Trophoblast cell (in vitro differentiated cells and primary cell): ENCODE measurements around the gene ULBP1.
"Not testable (repeated sequence)": the region's sequence is repeated elsewhere in the genome, so short reads cannot be mapped to it uniquely, and the experiment has no call there.

ENCODE experiments used
- DNase-seq, 2 donors: peaks; one replicate each; pipeline ENCODE4 v3.0.0-alpha.2; 2016
- H2AFZ ChIP-seq: 2 replicates; pipeline ENCODE4 v1.6.1; 2013; ENCODE audit warnings: low read length, moderate library complexity, mild to moderate bottlenecking; ENCODE audit not compliant: insufficient read depth, poor library complexity
- H2AK5ac ChIP-seq: 2 replicates; pipeline ENCODE4 v1.6.1; 2013; ENCODE audit warnings: mild to moderate bottlenecking, low read length
- H2BK120ac ChIP-seq: 2 replicates; pipeline ENCODE4 v1.6.1; 2013; ENCODE audit warnings: low read length, mild to moderate bottlenecking, moderate library complexity; ENCODE audit not compliant: insufficient read depth, poor library complexity
- H2BK12ac ChIP-seq: 2 replicates; pipeline ENCODE4 v1.6.1; 2013; ENCODE audit warnings: mild to moderate bottlenecking, low read length, moderate library complexity
- H2BK5ac ChIP-seq: 2 replicates; pipeline ENCODE4 v1.6.1; 2013; ENCODE audit warnings: low read length, low read depth, moderate library complexity, mild to moderate bottlenecking; ENCODE audit not compliant: poor library complexity
- H3K14ac ChIP-seq: 2 replicates; pipeline ENCODE4 v1.6.1; 2013; ENCODE audit warnings: mild to moderate bottlenecking, low read length
- H3K18ac ChIP-seq: 2 replicates; pipeline ENCODE4 v1.6.1; 2013; ENCODE audit warnings: mild to moderate bottlenecking, low read length
- H3K23ac ChIP-seq: 2 replicates; pipeline ENCODE4 v1.6.1; 2013; ENCODE audit warnings: low read length
- H3K27ac ChIP-seq: 2 replicates; pipeline ENCODE4 v1.5.1; 2013; ENCODE audit warnings: low read depth, mild to moderate bottlenecking, inconsistent platforms, low read length, moderate library complexity
- H3K27me3 ChIP-seq: 2 replicates; pipeline ENCODE4 v1.6.1; 2013; ENCODE audit warnings: inconsistent platforms, mild to moderate bottlenecking, low read length, moderate library complexity; ENCODE audit not compliant: insufficient read depth
- H3K36me3 ChIP-seq, 2 experiments: 1 replicate in 1 of 2; 2 replicates in 1 of 2; pipeline ENCODE4 v1.6.1; 2013; ENCODE audit warnings: low read length in 2 of 2, mild to moderate bottlenecking in 2 of 2, moderate library complexity in 1 of 2; ENCODE audit not compliant: insufficient read depth in 2 of 2, control insufficient read depth in 1 of 2
- H3K4ac ChIP-seq: 2 replicates; pipeline ENCODE4 v1.6.1; 2013; ENCODE audit warnings: low read depth, mild to moderate bottlenecking, low read length, moderate library complexity
- H3K4me1 ChIP-seq, 2 experiments: 1 replicate in 1 of 2; 2 replicates in 1 of 2; pipeline ENCODE4 v1.6.1; 2013; ENCODE audit warnings: low read length in 2 of 2, mild to moderate bottlenecking in 2 of 2, moderate library complexity in 1 of 2; ENCODE audit not compliant: insufficient read depth in 2 of 2, control insufficient read depth in 1 of 2
- H3K4me2 ChIP-seq: 2 replicates; pipeline ENCODE4 v1.6.1; 2013; ENCODE audit warnings: inconsistent platforms, mild to moderate bottlenecking, low read length, moderate library complexity
- H3K4me3 ChIP-seq: 2 replicates; pipeline ENCODE4 v1.5.1; 2013; ENCODE audit warnings: mild to moderate bottlenecking, low read depth, low read length, inconsistent platforms
- H3K79me1 ChIP-seq: one replicate; pipeline ENCODE4 v1.6.1; 2013; ENCODE audit warnings: low read length
- H3K79me2 ChIP-seq: 2 replicates; pipeline ENCODE4 v1.6.1; 2013; ENCODE audit warnings: low read length, mild to moderate bottlenecking; ENCODE audit not compliant: control insufficient read depth, insufficient read depth, poor library complexity
- H3K9ac ChIP-seq: 2 replicates; pipeline ENCODE4 v1.6.1; 2013; ENCODE audit warnings: mild to moderate bottlenecking, low read length
- H3K9me3 ChIP-seq: 2 replicates; pipeline ENCODE4 v1.6.1; 2013; ENCODE audit warnings: low read depth, mild to moderate bottlenecking, control low read depth, inconsistent platforms, low read length; ENCODE audit not compliant: insufficient read depth
- H4K12ac ChIP-seq: 2 replicates; pipeline ENCODE4 v1.6.1; 2013; ENCODE audit warnings: low read depth, mild to moderate bottlenecking, low read length, moderate library complexity
- H4K8ac ChIP-seq: 2 replicates; pipeline ENCODE4 v1.6.1; 2013; ENCODE audit warnings: low read depth, mild to moderate bottlenecking, low read length, moderate library complexity
- H4K91ac ChIP-seq: one replicate; pipeline ENCODE4 v1.6.1; 2013; ENCODE audit warnings: low read depth, mild to moderate bottlenecking, low read length, moderate library complexity
- WGBS: extraction: QIAGEN DNeasy Blood & Tissue Kit; methylation state at CpG from one replicate; pipeline ENCODE4 v1.1.7; 2013; ENCODE audit warnings: missing lambda C conversion rate; ENCODE audit not compliant: insufficient read length, insufficient coverage; ENCODE audit errors: extremely low coverage; 5-methylcytosine and 5-hydroxymethylcytosine counted together

The ULBP1 gene

GRCh38 chr6:149940672-149940982, 23.1 kb upstream of the ULBP1 start:
- Histone ChIP-seq H3K9me3 (peaks cover 8% of the 10 kb centered on the region), H3K4me1 (peaks cover 8 to 10% of the 10 kb centered on the region in 2 experiments), H3K14ac (no peak overlapping the region), H3K4ac (no peak overlapping the region), H2BK5ac (no peak overlapping the region), H2AK5ac (no peak overlapping the region), H3K18ac (no peak overlapping the region), H3K79me2 (no peaks in the 10 kb centered on the region), H3K4me3 (no peak overlapping the region), H4K12ac (no peak overlapping the region), H3K36me3 (no peaks in the 10 kb centered on the region), H3K79me1 (no peaks in the 10 kb centered on the region), H3K23ac (no peak overlapping the region), H4K8ac (no peak overlapping the region), H3K27me3 (peaks cover 47% of the 10 kb centered on the region), H2AFZ (no peak overlapping the region), H2BK12ac (no peak overlapping the region), H2BK120ac (no peak overlapping the region), H3K4me2 (no peak overlapping the region), H3K9ac (no peak overlapping the region), H4K91ac (no peak overlapping the region), H3K27ac (no peak overlapping the region)
- no peak for DNase-seq
- WGBS: no CpG with 5 or more reads among the region's 6 CpGs

- Histone ChIP-seq H3K4me3 (peak within 1 kb of the TSS; percentile 60), H3K4ac (no peak within 1 kb of the TSS), H2AFZ (no peak within 1 kb of the TSS), H3K4me1 (peaks cover 8 to 10% of the 10 kb centered on the region in 2 experiments), H3K14ac (no peak within 1 kb of the TSS), H3K23ac (no peak within 1 kb of the TSS), H3K4me2 (peak within 1 kb of the TSS; percentile 86), H3K18ac (no peak within 1 kb of the TSS), H4K91ac (no peak within 1 kb of the TSS), H4K8ac (no peak within 1 kb of the TSS), H3K9ac (no peak within 1 kb of the TSS), H3K9me3 (peaks cover 8% of the 10 kb centered on the region), H2AK5ac (no peak within 1 kb of the TSS), H3K27ac (no peak within 1 kb of the TSS), H3K79me1 (no peaks in the 10 kb centered on the region), H4K12ac (no peak within 1 kb of the TSS), H2BK12ac (no peak within 1 kb of the TSS), H2BK120ac (no peak within 1 kb of the TSS), H3K27me3 (peaks cover 42% of the 10 kb centered on the region), H3K36me3 (no peaks in the 10 kb centered on the region), H3K79me2 (no peaks in the 10 kb centered on the region), H2BK5ac (no peak within 1 kb of the TSS)
- WGBS: no CpG with 5 or more reads among the region's 62 CpGs
- DNase-seq: peak; percentile 72 to 75
Observed at GRCh38 chr6:149941583-149942460, 21.9 kb upstream of the ULBP1 start, which contains the start of gene ULBP2. ULBP2 (plus strand) TSS chr6:149942014; CDS start chr6:149942073, 59 bp downstream.

- Histone ChIP-seq H2AK5ac (no peak overlapping the region), H3K18ac (no peak overlapping the region), H4K8ac (no peak overlapping the region), H3K36me3 (no peaks in the 10 kb centered on the region), H2AFZ (no peak overlapping the region), H3K27ac (no peak overlapping the region), H3K9ac (no peak overlapping the region), H3K23ac (no peak overlapping the region), H3K4me3 (no peak overlapping the region), H3K14ac (no peak overlapping the region), H3K4me1 (peaks cover 8 to 10% of the 10 kb centered on the region in 2 experiments), H3K4me2 (peak overlapping the region; percentile 86), H3K79me2 (no peaks in the 10 kb centered on the region), H4K91ac (no peak overlapping the region), H2BK5ac (no peak overlapping the region), H4K12ac (no peak overlapping the region), H2BK12ac (no peak overlapping the region), H3K79me1 (no peaks in the 10 kb centered on the region), H3K27me3 (peaks cover 39% of the 10 kb centered on the region), H3K4ac (no peak overlapping the region), H2BK120ac (no peak overlapping the region), H3K9me3 (peaks cover 8% of the 10 kb centered on the region)
- no peak for DNase-seq
- WGBS: no CpG with 5 or more reads among the region's 13 CpGs
Observed at GRCh38 chr6:149942461-149942829, 21.3 kb upstream of the ULBP1 start.

GRCh38 chr6:149943321-149943720, 20.4 kb upstream of the ULBP1 start:
- WGBS: no CpG with 5 or more reads among the region's 5 CpGs

More at GRCh38 chr6:149943321-149943720, 20.4 kb upstream of the ULBP1 start:
- H2AK5ac ChIP-seq, H3K79me1 ChIP-seq, H4K8ac ChIP-seq, H3K4me2 ChIP-seq, H4K12ac ChIP-seq, H3K36me3 ChIP-seq, H4K91ac ChIP-seq, H2BK5ac ChIP-seq, H3K23ac ChIP-seq, H3K4ac ChIP-seq, H3K14ac ChIP-seq, H3K9ac ChIP-seq, H3K4me1 ChIP-seq, H3K18ac ChIP-seq, DNase-seq, H2AFZ ChIP-seq, H3K27ac ChIP-seq, H3K4me3 ChIP-seq, H3K79me2 ChIP-seq, H3K9me3 ChIP-seq, H2BK120ac ChIP-seq, H2BK12ac ChIP-seq: not testable (repeated sequence)
- H3K27me3 ChIP-seq: peaks cover 34% of the 10 kb centered on the region
